NCI-H345 (cell line): ENCODE results near the gene DMD.
"Not testable (repeated sequence)": the region's sequence is repeated elsewhere in the genome, so short reads cannot be mapped to it uniquely, and the experiment has no call there.

Experiments used
- DNase-seq: peaks from one replicate; lab custom pipeline; 2025; lab: John Stamatoyannopoulos, UW

DMD gene

DNA sequence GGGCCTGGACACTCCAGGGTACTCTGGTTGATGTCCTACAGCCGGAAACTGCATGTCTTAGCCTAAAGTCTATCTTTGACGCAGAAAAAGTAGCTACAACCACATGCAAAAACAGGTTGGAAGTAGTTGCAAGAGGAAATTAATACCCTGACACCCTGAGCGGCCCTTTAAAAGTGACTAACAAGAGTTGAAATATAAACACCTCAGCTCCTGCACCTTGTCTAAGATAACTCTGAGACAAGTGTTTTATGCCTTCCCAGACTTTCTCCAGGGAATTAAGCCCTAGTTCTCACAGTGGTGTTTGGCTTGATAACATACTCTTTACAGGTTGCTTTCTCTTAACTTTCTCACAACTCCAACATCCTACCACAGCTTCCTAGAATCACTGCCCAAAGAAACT lies 943.1 kb downstream of the DMD start:
- DNase-seq, result no peak

DNA sequence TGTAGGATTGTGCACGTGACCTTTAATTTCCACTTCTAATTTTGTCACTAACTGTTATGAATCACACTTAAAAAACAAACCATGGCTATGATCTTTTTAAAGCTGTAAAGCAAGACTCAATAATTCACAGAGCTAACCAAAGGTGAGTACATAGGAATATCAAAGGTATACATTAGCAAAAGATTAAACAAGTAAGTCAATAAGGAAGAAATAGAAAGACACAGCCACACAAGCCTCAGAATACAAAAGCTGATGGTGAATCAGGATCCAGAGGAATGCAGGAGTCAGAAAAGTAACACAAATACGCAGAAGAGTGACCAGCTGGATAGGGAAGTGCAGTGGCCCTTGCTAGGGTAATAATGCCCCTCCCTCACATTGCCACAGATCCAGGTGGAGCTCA lies 943.6 kb downstream of the DMD start:
- DNase-seq, result no peak

DNA sequence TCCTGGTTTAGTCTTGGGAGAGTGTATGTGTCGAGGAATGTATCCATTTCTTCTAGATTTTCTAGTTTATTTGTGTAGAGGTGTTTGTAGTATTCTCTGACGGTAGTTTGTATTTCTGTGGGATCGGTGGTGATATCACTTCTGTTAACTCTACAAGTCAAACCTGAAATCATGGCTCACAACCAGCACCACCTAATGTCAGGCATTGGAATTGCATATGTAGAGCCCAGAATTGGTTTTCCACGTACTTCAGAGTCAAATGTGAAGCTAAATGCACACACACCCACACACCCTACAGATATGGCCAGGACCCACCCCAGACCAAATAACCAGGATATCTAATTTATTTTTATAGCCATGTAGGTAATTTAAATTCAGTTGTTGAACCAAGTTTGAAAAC lies 964.7 kb downstream of the DMD start:
- not testable (repeated sequence) for DNase-seq

DNA sequence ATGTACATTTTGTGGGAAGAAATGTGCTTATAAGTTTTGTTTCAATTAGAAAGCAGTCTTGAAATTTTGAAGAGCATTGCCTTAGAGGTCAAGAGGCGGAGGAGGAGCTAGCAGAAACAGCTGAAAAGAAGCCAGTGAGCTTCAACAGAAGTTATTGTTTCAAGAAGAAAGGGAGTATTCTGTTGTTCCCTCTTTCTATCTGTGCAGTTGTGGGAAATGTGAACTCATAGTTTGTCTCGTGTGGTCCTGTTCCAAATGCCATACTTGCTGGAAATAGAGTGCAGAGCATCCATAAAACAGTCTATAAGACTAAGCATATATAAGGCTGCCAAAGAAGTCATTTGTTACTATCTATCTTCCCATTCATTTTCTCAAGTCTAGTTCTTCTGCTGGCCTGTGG lies 1015.7 kb downstream of the DMD start:
- DNase-seq, result no peak

DNA sequence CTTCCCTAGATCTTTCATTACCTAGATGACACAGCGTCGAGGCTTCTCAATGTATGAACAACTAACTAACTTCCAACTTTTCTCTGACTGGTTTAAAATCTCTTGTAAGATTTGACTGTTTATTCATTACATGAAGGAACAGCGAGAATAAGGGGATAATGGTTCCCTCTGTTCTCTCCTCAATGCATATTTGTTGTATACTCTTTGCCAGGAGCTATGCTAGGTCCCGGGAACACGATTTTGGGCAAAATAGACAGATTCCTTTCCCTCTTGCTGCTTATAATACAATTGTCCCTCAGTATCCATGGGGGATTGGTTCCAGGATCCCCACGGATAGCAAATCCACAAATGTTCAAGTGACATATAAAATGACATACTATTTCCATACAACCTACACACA lies 1020.0 kb downstream of the DMD start:
- DNase-seq, result no peak

DNA sequence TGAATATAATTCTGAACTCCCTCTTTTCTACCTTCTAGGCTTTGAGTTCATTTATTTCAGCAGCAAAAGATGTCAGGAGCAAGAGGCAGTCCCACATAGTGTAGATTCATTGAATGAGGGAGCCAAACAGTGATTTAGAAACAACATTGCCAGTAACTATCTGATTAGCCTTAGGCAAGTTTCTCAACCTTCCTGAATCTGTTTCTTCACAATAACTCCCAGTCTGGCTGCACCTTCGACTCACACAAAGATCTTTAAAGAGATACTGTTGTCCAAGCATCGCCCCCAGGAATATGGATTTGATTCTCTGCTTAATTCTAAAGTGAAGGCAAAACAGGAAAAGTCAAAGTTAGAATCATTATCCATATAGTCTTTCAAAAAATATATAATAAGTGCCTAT lies 1026.2 kb downstream of the DMD start:
- no peak for DNase-seq

DNA sequence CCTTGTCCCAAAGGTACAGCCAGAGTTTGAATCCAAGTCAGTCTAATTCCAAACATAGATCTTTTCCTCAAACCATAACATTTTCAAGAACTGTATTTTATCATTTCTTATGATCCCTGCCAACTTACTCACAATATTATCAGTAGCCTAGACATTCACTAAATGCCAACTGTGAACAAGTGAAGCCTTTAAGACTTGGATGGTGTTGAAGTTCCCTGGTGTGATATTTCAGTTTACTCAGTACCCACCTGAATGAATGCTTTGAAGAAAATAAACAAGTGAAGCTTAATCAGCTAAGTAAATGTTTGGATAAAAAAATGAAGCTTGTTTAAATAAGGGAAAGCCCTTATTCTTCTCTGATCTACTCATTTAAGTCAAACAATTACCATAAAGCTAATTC lies 1028.3 kb downstream of the DMD start:
- DNase-seq, result no peak

DNA sequence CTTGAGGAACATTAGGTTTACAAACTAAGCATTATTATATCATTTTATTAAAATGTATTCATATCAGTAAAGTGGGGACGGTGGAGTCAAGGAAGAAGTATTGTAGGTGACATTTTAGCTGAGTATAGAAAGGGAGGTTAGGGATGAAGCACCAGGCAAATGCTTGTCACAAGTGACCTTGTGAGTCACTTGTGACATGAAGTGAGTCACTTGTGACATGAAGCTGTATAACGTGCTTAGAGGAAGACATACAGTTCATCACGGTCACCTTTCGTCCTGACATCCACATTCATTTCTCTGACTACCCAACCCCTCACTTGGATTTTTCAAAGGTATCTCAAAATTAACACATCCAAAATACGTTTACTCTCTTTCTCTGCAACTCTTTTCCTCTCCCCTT lies 1034.8 kb downstream of the DMD start:
- no peak for DNase-seq

DNA sequence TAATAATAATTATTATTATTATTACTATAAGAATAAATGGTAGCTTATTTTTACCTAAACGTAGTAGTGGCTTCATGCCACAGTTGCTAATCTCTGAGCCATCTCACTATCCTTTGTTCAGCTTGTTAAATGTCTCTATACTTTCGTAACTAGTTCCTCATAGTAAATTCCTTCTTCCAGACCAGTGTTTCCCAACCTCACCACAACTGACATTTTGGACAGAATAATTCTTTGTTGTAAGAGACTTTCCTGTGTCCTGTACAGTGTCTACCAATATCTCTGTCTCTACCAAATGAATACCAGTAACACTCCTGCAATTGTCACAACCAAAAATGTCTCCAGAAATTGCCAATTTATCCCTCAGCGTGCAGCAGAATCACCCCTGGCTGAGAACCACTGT lies 1040.9 kb downstream of the DMD start:
- DNase-seq, result no peak

DNA sequence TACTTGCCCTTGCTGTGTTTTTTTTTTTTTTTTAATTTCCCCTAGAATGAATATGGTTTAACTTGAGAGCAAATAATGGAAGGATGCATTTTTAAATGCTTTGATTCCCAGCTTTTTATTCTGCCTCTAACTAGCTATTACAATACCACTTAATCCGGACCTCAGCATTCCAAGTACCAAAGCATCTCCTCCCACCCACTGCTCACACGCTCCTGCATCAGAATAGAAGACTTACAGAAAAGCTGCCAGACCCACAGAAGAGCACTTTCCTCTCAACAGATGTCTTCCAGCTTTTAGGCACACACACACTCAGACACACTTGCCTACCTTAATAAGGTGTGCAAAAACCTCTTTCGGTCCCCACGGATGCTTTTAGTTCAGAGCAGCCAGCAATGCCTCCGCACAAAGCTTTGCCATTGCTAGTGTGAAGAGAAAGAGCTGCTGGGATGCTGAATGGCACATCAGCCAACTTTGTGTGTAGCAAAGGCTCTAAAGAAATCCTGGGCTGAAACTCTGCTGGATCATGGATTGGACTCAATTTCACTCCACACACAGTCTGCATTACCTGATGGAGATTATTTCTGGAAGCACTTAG lies 1056.2 kb downstream of the DMD start:
- no peak for DNase-seq

DNA sequence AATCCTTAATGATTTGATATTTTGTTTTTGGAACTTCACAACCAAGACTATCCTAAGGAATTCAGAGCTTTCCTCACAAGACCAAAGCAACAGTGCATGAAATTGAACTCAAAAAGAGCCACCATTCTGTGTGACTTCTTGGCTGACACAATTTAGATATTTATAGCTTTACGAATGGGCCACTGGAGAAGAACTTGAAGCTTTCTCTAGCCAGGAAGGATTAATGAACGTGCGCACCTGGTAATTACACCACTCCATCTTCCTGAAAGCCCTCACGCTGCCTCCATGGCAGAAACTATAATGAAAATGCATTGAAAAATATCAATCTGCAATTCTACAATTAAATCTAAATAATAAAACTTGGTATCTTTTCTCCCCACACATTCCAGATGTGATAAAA lies 1057.8 kb downstream of the DMD start:
- no peak for DNase-seq

DNA sequence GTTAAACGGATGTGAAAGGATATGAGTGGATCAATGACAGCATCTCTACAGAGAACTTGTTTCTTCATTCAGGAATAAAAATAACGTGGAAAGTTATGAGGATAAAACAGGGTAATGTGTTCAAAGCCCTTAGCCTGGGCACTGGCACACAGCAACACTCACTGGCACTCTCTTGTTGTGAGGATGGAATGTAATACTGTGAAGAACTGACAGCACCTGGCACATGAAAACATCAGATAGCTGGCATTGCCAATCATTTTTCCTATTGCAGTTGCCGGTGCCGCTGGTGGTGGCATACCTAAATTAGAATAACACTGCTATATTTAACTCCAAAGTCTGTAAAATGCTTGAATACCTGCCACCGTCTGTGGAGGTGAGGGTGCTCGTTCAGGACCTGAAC lies 1061.2 kb downstream of the DMD start:
- DNase-seq, result no peak

DNA sequence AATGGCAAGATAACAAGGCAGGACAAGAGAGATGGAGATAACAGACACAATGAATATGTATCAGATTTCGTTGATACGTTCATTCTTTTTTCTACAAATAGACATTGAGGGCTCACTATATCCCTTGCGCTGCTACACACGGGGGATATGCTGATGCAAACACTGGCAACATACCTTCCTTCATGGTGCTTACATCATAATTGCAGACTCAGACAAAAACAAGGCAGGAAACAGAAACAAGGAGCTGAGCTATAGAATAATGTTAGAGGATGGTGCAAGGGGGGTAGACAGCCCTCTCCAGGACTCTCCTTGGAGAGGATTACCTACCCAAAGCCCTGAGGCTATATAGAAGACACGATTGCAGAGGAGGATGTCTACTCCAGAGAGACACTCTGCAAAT lies 1069.5 kb downstream of the DMD start:
- DNase-seq, result peak; percentile 17

DNA sequence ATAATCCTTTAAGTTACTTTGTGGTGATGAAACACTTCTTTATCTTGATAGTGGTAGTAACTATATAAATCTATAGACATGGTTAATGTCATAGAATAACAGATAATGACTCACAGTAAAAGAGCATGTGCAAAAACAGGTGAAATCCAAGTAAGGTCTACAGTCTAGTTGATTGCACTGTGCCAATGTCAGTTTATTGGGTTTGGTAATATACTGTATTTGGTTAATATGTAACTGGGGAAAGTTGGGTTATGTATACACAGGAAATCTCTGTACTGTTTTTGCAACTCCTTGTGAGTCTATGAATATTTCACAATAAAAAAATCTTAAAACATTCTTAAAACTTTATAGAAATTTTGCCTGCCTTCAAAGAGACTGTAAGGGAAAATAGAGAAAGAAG lies 1071.9 kb downstream of the DMD start:
- DNase-seq, result no peak

DNA sequence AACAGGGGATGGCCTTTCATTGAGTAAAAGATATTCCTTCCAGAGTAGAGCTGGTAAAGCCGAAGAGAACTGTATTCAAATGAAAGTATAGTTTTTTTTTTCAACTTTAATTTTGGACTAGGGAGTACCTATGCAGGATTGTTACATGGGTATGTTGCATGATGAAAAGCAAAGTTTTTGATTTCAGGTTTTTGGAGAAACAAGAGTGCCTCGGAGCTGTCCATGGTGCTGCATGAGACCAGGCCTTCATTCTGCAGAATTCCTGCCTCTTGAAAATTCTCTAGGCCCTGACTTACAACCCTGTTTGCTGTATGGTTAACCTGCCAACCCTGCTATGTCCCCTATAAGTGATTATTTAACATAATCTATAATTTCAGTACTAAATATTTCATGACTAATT lies 1073.8 kb downstream of the DMD start:
- DNase-seq, result no peak

DNA sequence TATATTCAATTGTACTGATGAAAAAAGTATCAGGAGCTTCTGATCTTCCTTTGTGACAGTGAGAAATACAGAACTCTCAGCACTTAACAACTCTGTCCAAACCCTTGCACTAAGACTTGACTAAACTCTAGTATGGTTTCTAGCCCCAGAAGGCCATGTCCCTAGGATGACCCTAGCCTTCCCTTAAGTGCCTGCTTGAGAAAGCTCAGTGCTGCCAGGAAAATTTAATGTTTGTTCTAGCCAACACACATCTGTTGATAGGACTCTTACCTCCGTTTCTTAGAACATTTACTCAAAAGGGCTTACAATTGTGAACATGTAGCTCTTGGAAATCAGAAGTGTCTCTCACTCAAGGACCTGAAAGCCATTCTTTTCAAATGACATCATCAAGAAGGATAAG lies 1084.4 kb downstream of the DMD start:
- DNase-seq, result no peak

DNA sequence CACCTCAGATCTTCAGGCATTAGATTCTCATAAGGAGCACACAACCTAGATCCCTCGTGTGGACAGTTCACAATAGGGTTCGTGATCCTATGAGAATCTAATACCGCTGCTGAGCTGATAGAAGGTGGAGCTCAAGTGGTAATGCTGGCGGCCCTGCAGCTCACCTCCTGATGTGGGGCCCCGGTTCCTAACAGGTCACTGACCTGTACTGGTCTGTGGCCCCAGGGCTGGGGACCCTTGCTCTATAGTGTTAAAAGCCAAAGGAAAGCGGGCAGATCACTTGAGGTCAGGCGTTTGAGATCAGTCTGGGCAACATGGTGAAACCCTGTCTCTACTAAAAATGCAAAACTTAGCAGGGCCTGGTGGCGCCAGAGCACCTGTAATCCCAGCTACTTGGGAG lies 1092.5 kb downstream of the DMD start:
- DNase-seq, result no peak

DNA sequence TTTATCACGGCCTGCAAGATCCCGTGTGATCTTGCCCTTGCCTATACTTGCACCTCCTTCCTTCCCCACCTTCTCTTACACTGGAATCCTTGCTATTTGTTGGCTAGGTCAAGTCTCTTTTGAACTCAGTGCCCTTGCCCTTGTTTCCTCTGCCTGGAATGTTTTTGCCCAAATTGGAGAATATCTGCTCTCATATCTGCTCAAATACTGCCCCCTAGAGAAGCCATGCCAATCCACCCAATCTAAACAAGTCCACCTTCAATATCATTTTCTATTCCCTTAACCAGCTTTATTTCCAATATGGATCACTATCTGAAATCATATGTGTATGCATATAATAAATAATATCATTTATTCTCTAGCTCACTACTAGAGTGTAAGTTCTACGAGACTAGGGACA lies 1095.3 kb downstream of the DMD start:
- DNase-seq, result no peak

DNA sequence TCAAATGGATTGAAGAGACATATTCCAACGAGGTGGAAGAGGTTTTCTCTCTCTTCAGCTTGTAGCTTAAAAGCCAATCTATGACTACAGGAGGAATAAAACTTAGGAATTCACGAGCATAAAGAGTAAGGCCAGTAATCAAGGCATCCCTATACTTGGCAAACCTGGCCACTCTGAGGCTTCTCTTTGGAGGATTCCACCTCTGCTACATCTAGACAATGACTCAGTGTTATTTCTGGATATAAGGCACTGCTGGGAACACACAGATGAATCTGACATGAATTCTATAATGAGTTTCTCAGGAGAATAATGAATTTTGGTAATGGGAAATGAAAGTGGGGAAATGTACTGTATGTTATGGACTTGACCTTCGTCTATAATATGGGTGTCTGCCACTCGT lies 1123.7 kb downstream of the DMD start:
- no peak for DNase-seq

DNA sequence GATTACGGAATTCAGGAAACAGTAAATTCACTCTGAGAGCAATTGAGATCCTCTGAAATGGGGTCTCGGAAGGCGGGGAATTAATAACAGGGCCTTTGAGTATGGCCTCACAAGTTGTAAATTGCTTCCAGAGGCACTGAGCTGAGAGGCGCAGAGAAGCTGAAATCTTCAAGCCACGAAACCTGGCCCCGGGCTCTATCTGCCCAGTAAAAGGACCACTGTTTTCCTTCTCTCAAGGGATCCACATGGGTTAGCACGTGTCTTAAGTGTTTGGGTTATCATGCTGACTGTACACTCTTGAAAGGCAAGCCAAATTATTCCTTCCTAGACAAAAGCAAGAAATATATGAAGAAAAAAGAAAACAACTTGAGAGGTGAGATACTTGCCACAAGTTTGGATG lies 1126.6 kb downstream of the DMD start:
- no peak for DNase-seq

DNA sequence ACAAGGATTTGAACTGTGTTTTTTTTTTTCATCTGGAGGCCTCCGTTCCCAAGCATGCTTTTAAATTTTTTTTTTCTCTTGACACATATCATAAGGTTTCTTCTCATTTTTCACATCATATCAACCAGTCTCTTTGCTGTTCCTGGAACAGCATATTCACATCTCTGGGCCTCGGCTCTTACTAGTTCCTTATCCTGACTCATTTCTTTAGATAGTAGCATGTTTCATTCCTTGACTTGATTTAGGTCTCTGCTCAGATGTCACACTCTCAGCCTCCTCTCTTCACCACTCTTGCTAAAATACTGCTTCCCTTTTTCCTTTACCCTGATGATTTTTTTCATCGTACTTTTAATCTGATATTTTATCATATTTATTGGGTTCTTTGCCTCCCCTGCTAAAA lies 1163.1 kb downstream of the DMD start:
- no peak for DNase-seq

DNA sequence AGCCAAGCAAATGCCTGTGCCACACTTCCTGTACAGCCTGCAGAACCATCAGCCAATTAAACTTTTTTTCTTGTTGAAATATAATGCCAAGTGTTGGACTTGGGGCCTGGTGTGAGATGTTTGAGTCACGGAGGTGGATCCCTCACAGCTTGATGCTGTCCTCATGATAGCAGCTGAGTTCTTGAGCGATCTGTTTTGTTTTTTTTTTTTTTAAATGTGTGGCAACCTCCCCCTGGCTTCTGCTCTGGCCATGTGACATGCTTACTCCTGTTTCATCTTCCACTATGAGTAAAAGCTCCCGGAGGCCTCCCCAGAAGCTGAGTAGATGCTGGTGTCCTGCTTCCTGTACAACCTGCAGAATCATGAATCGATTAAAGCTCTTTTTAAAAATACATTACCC lies 1166.2 kb downstream of the DMD start:
- DNase-seq, result no peak

DNA sequence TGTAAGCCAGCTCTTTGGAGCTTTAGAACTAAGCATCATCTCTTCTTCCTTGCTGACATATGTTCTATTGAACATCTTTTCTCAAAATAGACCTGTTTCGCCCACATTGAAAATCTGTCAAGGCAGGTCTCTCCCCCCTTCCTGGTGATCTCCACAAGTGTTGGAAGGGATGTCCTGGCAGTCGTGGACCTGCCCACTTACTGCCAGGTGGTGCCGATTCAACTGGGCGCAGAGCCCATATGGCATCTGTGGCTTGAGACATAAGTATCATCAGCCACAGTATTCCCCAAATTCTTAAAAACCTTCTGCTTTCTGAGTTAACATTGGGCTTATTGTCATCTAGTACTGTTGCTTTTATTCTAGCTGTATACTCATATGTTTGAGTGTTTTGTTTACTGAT lies 1170.2 kb downstream of the DMD start:
- no peak for DNase-seq

DNA sequence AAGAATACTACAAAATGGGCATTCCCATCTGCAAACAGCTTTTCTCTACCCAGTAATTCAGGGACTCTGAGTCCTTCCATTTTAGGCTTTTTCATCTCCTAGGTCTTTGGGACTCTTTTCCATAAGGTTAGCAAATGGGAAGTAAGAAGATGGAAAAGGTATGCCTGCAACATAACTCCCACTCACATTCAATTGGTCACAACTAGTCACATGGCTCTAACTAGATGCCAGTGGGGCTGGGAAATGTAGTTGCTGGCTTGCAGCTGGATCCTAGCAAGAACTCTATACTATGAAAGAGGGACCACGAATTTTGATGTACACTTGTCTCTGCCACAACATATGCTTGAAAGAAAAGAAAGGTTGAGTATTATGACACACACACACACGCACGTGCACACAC lies 1184.6 kb downstream of the DMD start:
- DNase-seq, result no peak

DNA sequence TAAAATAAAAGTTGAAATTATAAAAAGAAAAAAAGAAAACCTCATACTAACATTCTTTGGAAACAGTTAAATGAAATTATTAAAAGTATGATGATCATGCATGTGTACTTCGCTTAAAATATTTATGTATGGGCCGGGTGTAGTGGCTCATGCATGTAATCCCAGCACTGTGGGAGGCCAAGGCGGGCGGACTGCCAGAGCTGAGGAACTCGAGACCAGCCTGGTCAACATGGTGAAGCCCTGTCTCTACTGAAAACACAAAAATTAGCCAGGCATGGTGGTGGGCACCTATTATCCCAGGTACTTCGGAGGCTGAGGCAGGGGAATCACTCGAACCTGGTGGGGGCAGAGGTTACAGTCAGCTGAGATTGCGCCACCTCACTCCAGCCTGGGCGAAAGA lies 1187.3 kb downstream of the DMD start:
- DNase-seq, result no peak
